ENCODE data around the gene BST2.
A peak's percentile ranks its signal among the peaks of the same experiment; 100 is the strongest.

Gene BST2

GRCh38 chr19:17419621-17420474 is 14.4 kb upstream of the BST2 start, which contains the start of gene MVB12A:
TSS of gene MVB12A (plus strand) at chr19:17420047. CDS start at chr19:17420136, 89 bp downstream.
- peak within 1 kb of the TSS; percentile 92 for H3K4me2 ChIP-seq
- H3K27ac ChIP-seq = peak within 1 kb of the TSS; percentile 80
- no peaks in the 10 kb centered on the region for H3K9me3 ChIP-seq
- H3K4me1 ChIP-seq = peaks cover 30% of the 10 kb centered on the region
- H4K20me1 ChIP-seq = no peaks in the 10 kb centered on the region
- no peak for TF ChIP-seq Cebpa-rat (IDR thresholded peaks at IDR 0.05)
- H3K36me3 ChIP-seq = peaks cover 31% of the 10 kb centered on the region
- no peaks in the 10 kb centered on the region for H3K27me3 ChIP-seq
- H3K4me3 ChIP-seq = peak within 1 kb of the TSS; percentile 80
- peak within 1 kb of the TSS; percentile 77 for H3K9ac ChIP-seq

- H3K36me3 ChIP-seq = peaks cover 37% of the 10 kb centered on the region
- H3K27me3 ChIP-seq = no peaks in the 10 kb centered on the region
- peak overlapping the region; percentile 80 for H3K4me3 ChIP-seq
- H3K9ac ChIP-seq = peak overlapping the region; percentile 77
- H3K4me1 ChIP-seq = peaks cover 23% of the 10 kb centered on the region
- peak overlapping the region; percentile 84 for H3K4me2 ChIP-seq
- H3K27ac ChIP-seq = peak overlapping the region; percentile 80
- H4K20me1 ChIP-seq = no peaks in the 10 kb centered on the region
- TF ChIP-seq Cebpa-rat (IDR thresholded peaks at IDR 0.05) = no peak
- H3K9me3 ChIP-seq = no peaks in the 10 kb centered on the region
Measured at GRCh38 chr19:17419154-17419620, 13.8 kb upstream of the BST2 start.

DNA sequence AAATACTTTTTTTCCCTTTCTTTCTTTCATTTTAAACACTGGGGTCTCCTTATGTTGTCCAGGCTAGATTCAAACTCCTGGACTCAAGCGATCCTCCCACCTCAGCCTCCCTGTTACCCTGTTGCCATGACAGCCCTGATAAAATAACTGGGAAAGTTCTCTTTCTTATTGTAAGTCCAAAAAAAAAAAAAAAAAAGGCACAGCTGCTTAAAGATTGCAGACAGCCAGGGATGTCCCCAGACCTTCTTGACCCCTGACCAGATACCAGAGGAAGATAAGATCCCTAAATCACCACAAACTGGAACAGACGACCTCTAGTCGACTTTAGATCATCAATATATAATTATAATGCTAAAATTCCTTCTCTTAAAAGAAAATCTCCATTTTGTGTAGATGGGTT is 13.3 kb upstream of the BST2 start:
- Histone ChIP-seq H3K9me3 (no peaks in the 10 kb centered on the region), H3K27ac (0 out of 2 replicates have a peak overlapping the region, but pooled peaks have one; percentile 80), H3K4me1 (peaks cover 22% of the 10 kb centered on the region), H3K4me2 (peak overlapping the region; percentile 84), H3K9ac (peak overlapping the region; percentile 77; the same call in 1 of the 2 replicates), H3K4me3 (peak overlapping the region; percentile 80), H4K20me1 (no peaks in the 10 kb centered on the region), H3K36me3 (peaks cover 38% of the 10 kb centered on the region), H3K27me3 (no peaks in the 10 kb centered on the region)
- no peak for TF ChIP-seq Cebpa-rat (IDR thresholded peaks at IDR 0.05)

DNA sequence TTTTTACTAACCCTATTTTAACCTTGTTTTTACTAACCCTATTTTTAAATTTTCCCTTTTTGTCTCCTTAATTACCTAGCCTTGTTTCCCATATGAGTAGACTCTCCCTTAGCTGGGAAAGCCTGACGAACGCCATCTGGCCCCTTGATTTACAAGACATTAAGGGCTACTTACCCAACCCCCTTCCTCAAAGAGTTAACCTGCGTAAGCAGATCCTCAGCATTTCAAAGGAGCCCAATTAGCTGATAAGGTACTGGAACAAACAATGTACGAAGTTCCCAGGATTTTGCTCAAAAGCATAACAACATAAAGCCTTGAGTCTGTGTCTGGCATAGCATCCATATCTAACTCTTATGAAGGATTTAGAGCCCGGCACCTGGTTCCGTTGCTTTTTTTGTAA is 9.7 kb upstream of the BST2 start:
- Histone ChIP-seq H3K9me3 (no peaks in the 10 kb centered on the region), H3K27me3 (no peaks in the 10 kb centered on the region), H3K4me2 (no peak overlapping the region), H3K4me1 (peaks cover 36% of the 10 kb centered on the region), H3K27ac (no peak overlapping the region), H3K4me3 (no peak overlapping the region), H3K36me3 (peaks cover 37% of the 10 kb centered on the region), H3K9ac (no peak overlapping the region), H4K20me1 (no peaks in the 10 kb centered on the region)
- TF ChIP-seq Cebpa-rat (IDR thresholded peaks at IDR 0.05) = no peak

GRCh38 chr19:17414097-17414496 is 8.7 kb upstream of the BST2 start:
- no peak overlapping the region for H3K9ac ChIP-seq
- no peaks in the 10 kb centered on the region for H3K27me3 ChIP-seq
- no peak overlapping the region for H3K4me3 ChIP-seq
- no peak for TF ChIP-seq Cebpa-rat (IDR thresholded peaks at IDR 0.05)
- H3K27ac ChIP-seq = no peak overlapping the region
- H3K36me3 ChIP-seq = peaks cover 37% of the 10 kb centered on the region
- peaks cover 33% of the 10 kb centered on the region for H3K4me1 ChIP-seq
- H3K9me3 ChIP-seq = no peaks in the 10 kb centered on the region
- no peaks in the 10 kb centered on the region for H4K20me1 ChIP-seq
- no peak overlapping the region for H3K4me2 ChIP-seq

DNA sequence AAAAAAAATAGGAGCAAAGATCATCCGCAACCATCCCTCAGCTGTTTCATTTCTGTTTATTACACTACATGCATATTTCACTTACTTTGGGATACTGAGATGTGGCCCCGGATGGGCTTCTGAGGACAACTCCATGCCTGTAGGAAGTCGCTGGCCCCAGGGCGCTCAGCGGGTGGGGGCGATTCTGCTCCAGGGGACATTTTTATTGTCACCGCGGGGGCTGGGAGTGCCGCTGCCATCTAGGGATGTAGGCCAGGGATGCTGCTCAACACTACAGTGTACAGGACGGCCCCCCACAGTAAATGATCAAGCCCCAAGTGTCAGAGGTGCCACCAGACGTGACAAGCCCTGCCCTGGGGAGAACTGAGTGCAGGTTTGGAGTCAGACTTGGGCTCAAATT is 6.4 kb upstream of the BST2 start:
- no peak overlapping the region; the same call in 1 of the 2 replicates for H3K9ac ChIP-seq
- H3K4me1 ChIP-seq = peaks cover 43% of the 10 kb centered on the region
- TF ChIP-seq Cebpa-rat (IDR thresholded peaks at IDR 0.05) = no peak
- no peak overlapping the region for H3K4me3 ChIP-seq
- no peak overlapping the region for H3K27ac ChIP-seq
- no peaks in the 10 kb centered on the region for H3K27me3 ChIP-seq
- no peaks in the 10 kb centered on the region for H4K20me1 ChIP-seq
- H3K9me3 ChIP-seq = no peaks in the 10 kb centered on the region
- H3K36me3 ChIP-seq = peaks cover 37% of the 10 kb centered on the region
- H3K4me2 ChIP-seq = 0 out of 2 replicates have a peak overlapping the region, but pooled peaks have one; percentile 52

GRCh38 chr19:17409990-17410389 is 4.6 kb upstream of the BST2 start:
- peaks cover 27% of the 10 kb centered on the region for H3K36me3 ChIP-seq
- H3K4me2 ChIP-seq = no peak overlapping the region
- H3K4me3 ChIP-seq = no peak overlapping the region
- H3K4me1 ChIP-seq = peaks cover 60% of the 10 kb centered on the region
- no peaks in the 10 kb centered on the region for H4K20me1 ChIP-seq
- no peak overlapping the region for H3K9ac ChIP-seq
- no peaks in the 10 kb centered on the region for H3K27me3 ChIP-seq
- H3K9me3 ChIP-seq = no peaks in the 10 kb centered on the region
- no peak overlapping the region for H3K27ac ChIP-seq
- no peak for TF ChIP-seq Cebpa-rat (IDR thresholded peaks at IDR 0.05)

DNA sequence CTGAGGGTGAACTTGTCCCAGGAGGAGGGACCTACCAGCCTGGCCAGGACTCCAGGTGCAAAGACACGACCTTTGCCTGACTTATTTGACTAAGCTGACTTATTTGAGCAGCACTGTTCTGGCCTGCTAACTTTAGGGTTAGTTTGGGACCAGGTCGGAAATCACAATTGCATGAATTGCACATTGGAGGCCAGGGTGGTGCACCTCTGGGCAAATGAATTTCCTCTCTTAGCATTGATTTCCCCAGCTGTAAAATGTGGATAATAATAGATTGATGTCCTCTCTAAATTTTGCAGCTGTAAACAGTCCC is 1.4 kb upstream of the BST2 start:
- Histone ChIP-seq H3K36me3 (peaks cover 19% of the 10 kb centered on the region), H3K4me3 (peak overlapping the region; percentile 69), H3K9ac (peak overlapping the region; percentile 76), H3K4me2 (peak overlapping the region; percentile 95), H3K27ac (peak overlapping the region; percentile 82), H4K20me1 (no peaks in the 10 kb centered on the region), H3K9me3 (no peaks in the 10 kb centered on the region), H3K27me3 (no peaks in the 10 kb centered on the region), H3K4me1 (peaks cover 53% of the 10 kb centered on the region)
- no peak for TF ChIP-seq Cebpa-rat (IDR thresholded peaks at IDR 0.05)

DNA sequence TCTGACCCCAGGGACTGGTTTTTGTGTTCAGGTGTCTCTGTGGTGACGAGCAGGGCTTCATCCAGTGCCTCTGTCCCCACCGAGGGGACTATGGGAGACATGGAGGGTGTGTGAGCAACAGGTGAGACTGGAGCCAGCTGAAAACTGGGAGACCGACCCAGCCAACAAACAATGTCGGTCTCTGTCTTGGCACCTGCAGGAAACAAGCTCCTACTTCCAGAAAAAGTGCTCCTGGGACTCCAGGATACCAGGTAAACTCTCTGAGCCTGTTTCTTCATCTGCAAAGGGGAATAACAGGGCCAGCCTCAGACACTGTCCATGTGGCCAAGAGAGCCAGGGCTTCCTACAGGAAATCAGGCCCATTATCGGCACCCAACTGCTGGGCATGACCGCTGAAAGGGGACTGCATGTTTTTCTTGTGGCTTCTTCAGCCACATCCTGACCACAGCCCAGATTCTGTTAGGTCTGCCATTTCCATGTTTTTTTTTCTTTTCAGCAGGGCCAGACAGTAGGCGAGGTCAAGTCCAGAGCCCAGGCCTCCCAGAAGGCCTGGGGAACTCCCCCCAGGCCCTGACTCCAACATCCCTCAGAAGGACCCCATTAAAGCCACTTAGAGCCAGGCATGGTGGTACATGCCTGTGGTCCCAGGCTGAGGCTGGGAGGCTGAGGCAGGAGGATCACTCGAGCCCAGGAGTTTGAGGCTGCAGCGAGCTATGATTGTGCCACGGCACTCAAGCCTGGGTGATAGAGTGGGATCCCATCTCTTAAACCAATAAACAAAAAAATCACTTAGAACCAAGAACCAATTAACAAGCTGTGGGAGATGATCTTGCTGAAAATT is 836 bp upstream of the BST2 start:
- peaks cover 47% of the 10 kb centered on the region for H3K4me1 ChIP-seq
- peaks cover 19% of the 10 kb centered on the region for H3K36me3 ChIP-seq
- H3K9ac ChIP-seq = peak overlapping the region; percentile 76
- H3K27me3 ChIP-seq = no peaks in the 10 kb centered on the region
- no peak for TF ChIP-seq Cebpa-rat (IDR thresholded peaks at IDR 0.05)
- no peaks in the 10 kb centered on the region for H4K20me1 ChIP-seq
- no peaks in the 10 kb centered on the region for H3K9me3 ChIP-seq
- peak overlapping the region; percentile 82 for H3K27ac ChIP-seq
- H3K4me3 ChIP-seq = peak overlapping the region; percentile 69
- peak overlapping the region; percentile 95 for H3K4me2 ChIP-seq

Data from BLaER1 (cell line).